Lung (tissue), 12 donors: Measurements from ENCODE around the gene SQOR. TPM values are rescaled to one million over a fixed set of nuclear protein-coding genes. Genes with fewer than 3 reads are reported as not detected.

Experiments used
- ATAC-seq: fragments of 200-7000 bp; cut with Tn5 transposase; one replicate; pipeline ENCODE4 v1.9.1; 2020; ENCODE audit warnings: moderate number of reproducible peaks; ENCODE audit not compliant: insufficient read depth, low FRiP score
- DNase-seq, 3 donors: peaks; one replicate each; pipeline ENCODE4 v3.0.0-alpha.2; 2013 to 2017
- H3K27ac ChIP-seq, 2 donors: one replicate each; pipeline ENCODE4 v1.5.1; 2013; ENCODE audit warnings: mild to moderate bottlenecking in 2 of 2, moderate library complexity in 2 of 2, control low read depth in 1 of 2, inconsistent platforms in 1 of 2, low read depth in 1 of 2, low read length in 1 of 2
- H3K27me3 ChIP-seq, 3 donors: one replicate each; pipeline ENCODE4 v1.5.1; 2013; ENCODE audit warnings: low read length in 2 of 3; ENCODE audit not compliant: control insufficient read depth in 3 of 3, insufficient read depth in 3 of 3
- H3K36me3 ChIP-seq, 4 donors: one replicate each; pipeline ENCODE4 v1.5.1; 2013; ENCODE audit warnings: low read length in 4 of 4, mild to moderate bottlenecking in 1 of 4, moderate library complexity in 1 of 4; ENCODE audit not compliant: control insufficient read depth in 4 of 4, insufficient read depth in 4 of 4
- H3K4me1 ChIP-seq, 5 donors: one replicate each; pipeline ENCODE4 v1.5.1; 2013; ENCODE audit warnings: low read length in 5 of 5, mild to moderate bottlenecking in 2 of 5, moderate library complexity in 1 of 5; ENCODE audit not compliant: control insufficient read depth in 5 of 5, insufficient read depth in 5 of 5
- H3K4me3 ChIP-seq: one replicate; pipeline ENCODE4 v1.5.1; 2013; ENCODE audit warnings: mild to moderate bottlenecking, control low read depth, moderate library complexity
- H3K9ac ChIP-seq, 2 donors: one replicate each; pipeline ENCODE4 v1.5.1; 2013; ENCODE audit warnings: low read length in 2 of 2, control low read depth in 1 of 2; ENCODE audit not compliant: insufficient read depth in 1 of 2
- H3K9me3 ChIP-seq, 4 donors: one replicate each; pipeline ENCODE4 v1.5.1; 2013; ENCODE audit warnings: low read length in 3 of 4, mild to moderate bottlenecking in 1 of 4, moderate library complexity in 1 of 4; ENCODE audit not compliant: control insufficient read depth in 4 of 4, insufficient read depth in 3 of 4
- WGBS, 2 donors: extraction: QIAGEN DNeasy Blood & Tissue Kit; methylation state at CpG; one replicate each; pipeline ENCODE4 v1.1.7; 2013; 5-methylcytosine and 5-hydroxymethylcytosine counted together
- polyA plus RNA-seq, 2 donors: library from polyadenylated mRNA; stranded (reverse); fragments of 200-250 nt; gene quantifications; one replicate each; pipeline ENCODE4 v1.2.1, GENCODE V29; 2013
- total RNA-seq, 2 donors: library from RNA; depleted of rRNA in 1 of 2; stranded (reverse); fragments of >200 nt in 1 of 2; gene quantifications; one replicate each; pipeline ENCODE4 v1.2.1, GENCODE V29; 2014 to 2021
- TF ChIP-seq, protein P1 (sequence below): IDR thresholded peaks from 2 replicates; pipeline ENCODE4 v1.5.1; 2012; ENCODE audit warnings: mild to moderate bottlenecking; ENCODE audit errors: control extremely low read depth, extremely low read depth
- donor health status: control.
- donor health status: control.
- donor health status: Bipolar disorder and iron deficiency.
- donor health status: healthy.
- donor health status: DM: yes; HTN: yes; CAD: no.

Gene SQOR
- total and polyA plus RNA-seq, 4 donors: 53.9 to 157 (median 99.3) TPM

- no peak for ATAC-seq
- H3K9me3 ChIP-seq: no peaks in the 10 kb centered on the region
- H3K4me1 ChIP-seq: peaks cover 0 to 24% (median 0%) of the 10 kb centered on the region in 5 donors
- no peak overlapping the region for H3K4me3 ChIP-seq
- no peaks in the 10 kb centered on the region for H3K27me3 ChIP-seq
- no peak overlapping the region for H3K9ac ChIP-seq
- no peak for DNase-seq
- WGBS, 2 donors: 78 to 94% methylated on average over 2 of the region's 2 CpGs
- peaks cover 0 to 12% (median 2%) of the 10 kb centered on the region in 4 donors for H3K36me3 ChIP-seq
- no peak overlapping the region for H3K27ac ChIP-seq
- TF ChIP-seq, protein P1, sequence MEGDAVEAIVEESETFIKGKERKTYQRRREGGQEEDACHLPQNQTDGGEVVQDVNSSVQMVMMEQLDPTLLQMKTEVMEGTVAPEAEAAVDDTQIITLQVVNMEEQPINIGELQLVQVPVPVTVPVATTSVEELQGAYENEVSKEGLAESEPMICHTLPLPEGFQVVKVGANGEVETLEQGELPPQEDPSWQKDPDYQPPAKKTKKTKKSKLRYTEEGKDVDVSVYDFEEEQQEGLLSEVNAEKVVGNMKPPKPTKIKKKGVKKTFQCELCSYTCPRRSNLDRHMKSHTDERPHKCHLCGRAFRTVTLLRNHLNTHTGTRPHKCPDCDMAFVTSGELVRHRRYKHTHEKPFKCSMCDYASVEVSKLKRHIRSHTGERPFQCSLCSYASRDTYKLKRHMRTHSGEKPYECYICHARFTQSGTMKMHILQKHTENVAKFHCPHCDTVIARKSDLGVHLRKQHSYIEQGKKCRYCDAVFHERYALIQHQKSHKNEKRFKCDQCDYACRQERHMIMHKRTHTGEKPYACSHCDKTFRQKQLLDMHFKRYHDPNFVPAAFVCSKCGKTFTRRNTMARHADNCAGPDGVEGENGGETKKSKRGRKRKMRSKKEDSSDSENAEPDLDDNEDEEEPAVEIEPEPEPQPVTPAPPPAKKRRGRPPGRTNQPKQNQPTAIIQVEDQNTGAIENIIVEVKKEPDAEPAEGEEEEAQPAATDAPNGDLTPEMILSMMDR: no peak
Observed at GRCh38 chr15:45657254-45657653, 22.4 kb downstream of the SQOR start.

- Histone ChIP-seq H3K9ac (no peak overlapping the region), H3K4me3 (no peak overlapping the region), H3K27ac (no peak overlapping the region), H3K9me3 (no peaks in the 10 kb centered on the region), H3K36me3 (peaks cover 0 to 17% (median 2%) of the 10 kb centered on the region in 4 donors), H3K27me3 (no peaks in the 10 kb centered on the region), H3K4me1 (peaks cover 0 to 23% (median 0%) of the 10 kb centered on the region in 5 donors)
- WGBS, 2 donors: 68 to 79% methylated on average over 8 of the region's 8 CpGs
- ATAC-seq: no peak
- TF ChIP-seq, protein P1: no peak
- no peak for DNase-seq
Observed at GRCh38 chr15:45657764-45658545, 23.1 kb downstream of the SQOR start.

- TF ChIP-seq, protein P1: no peak
- Histone ChIP-seq H3K27me3 (no peaks in the 10 kb centered on the region), H3K27ac (peak overlapping the region in 1 of 2 donors; percentile 57), H3K36me3 (peaks cover 0 to 22% (median 2%) of the 10 kb centered on the region in 4 donors), H3K4me1 (peaks cover 0 to 16% (median 0%) of the 10 kb centered on the region in 5 donors), H3K9ac (no peak overlapping the region), H3K9me3 (no peaks in the 10 kb centered on the region), H3K4me3 (no peak overlapping the region)
- ATAC-seq: peak; percentile 20
- DNase-seq: no peak
- WGBS, 2 donors: 54 to 73% methylated on average over 5 of the region's 5 CpGs
Observed at GRCh38 chr15:45660231-45660979, 25.6 kb downstream of the SQOR start.
